ENCODE data around the gene TM9SF1. TPM values are rescaled to one million over a fixed set of nuclear protein-coding genes. Genes with fewer than 3 reads are reported as not detected.

The TM9SF1 gene
- polyA plus RNA-seq, 4 donors, result 6.9 to 56.1 (median 23.9) TPM

GRCh38 chr14:24194873-24195185 lies 412 bp downstream of the TM9SF1 start:
- FAIRE-seq, result no peak
- 29 to 58% (median 38%) methylated on average over 8 of the region's 8 CpGs for WGBS, 3 donors
- no peaks in the 10 kb centered on the region for H3K9me3 ChIP-seq (ENCODE audit: control insufficient read depth in 2 of 2, insufficient read depth in 1 of 2, low read depth in 1 of 2, low read length in 1 of 2)
- no peak for DNase-seq
- no peaks in the 10 kb centered on the region for H3K27me3 ChIP-seq (ENCODE audit: control insufficient read depth in 3 of 3, insufficient read depth in 3 of 3, low read length in 3 of 3)
- H3K4me1 ChIP-seq (ENCODE audit: control insufficient read depth in 3 of 3, insufficient read depth in 2 of 3, low read depth in 1 of 3, low read length in 2 of 3), result peaks cover 0 to 26% (median 5%) of the 10 kb centered on the region in 3 donors
- peak overlapping the region; percentile 65 to 96 (median 86) for H3K4me3 ChIP-seq (ENCODE audit: low read depth in 1 of 3, low read length in 3 of 3)
- H3K27ac ChIP-seq (ENCODE audit: low read depth in 1 of 3, low read length in 2 of 3), result peak overlapping the region; percentile 93 to 99 (median 94)
- peaks cover 2 to 32% (median 2%) of the 10 kb centered on the region in 3 donors for H3K36me3 ChIP-seq (ENCODE audit: control insufficient read depth in 3 of 3, insufficient read depth in 2 of 3, low read depth in 1 of 3, low read length in 3 of 3)

GRCh38 chr14:24194186-24194872 lies 912 bp downstream of the TM9SF1 start:
- DNase-seq (no peak), FAIRE-seq (no peak)
- WGBS, 3 donors, result 83 to 87% (median 84%) methylated on average over 7 of the region's 7 CpGs
- Histone ChIP-seq H3K27me3 (ENCODE audit: control insufficient read depth in 3 of 3, insufficient read depth in 3 of 3, low read length in 3 of 3) (no peaks in the 10 kb centered on the region), H3K36me3 (ENCODE audit: control insufficient read depth in 3 of 3, insufficient read depth in 2 of 3, low read depth in 1 of 3, low read length in 3 of 3) (peaks cover 2 to 33% (median 2%) of the 10 kb centered on the region in 3 donors), H3K4me3 (ENCODE audit: low read depth in 1 of 3, low read length in 3 of 3) (peak overlapping the region; percentile 65 to 96 (median 86)), H3K27ac (ENCODE audit: low read depth in 1 of 3, low read length in 2 of 3) (peak overlapping the region in 1 of 3 donors; percentile 99), H3K9me3 (ENCODE audit: control insufficient read depth in 2 of 2, insufficient read depth in 1 of 2, low read depth in 1 of 2, low read length in 1 of 2) (no peaks in the 10 kb centered on the region), H3K4me1 (ENCODE audit: control insufficient read depth in 3 of 3, insufficient read depth in 2 of 3, low read depth in 1 of 3, low read length in 2 of 3) (peaks cover 0 to 26% (median 5%) of the 10 kb centered on the region in 3 donors)

GRCh38 chr14:24192933-24193332 lies 2.3 kb downstream of the TM9SF1 start:
- no peak for DNase-seq
- Histone ChIP-seq H3K36me3 (ENCODE audit: control insufficient read depth in 3 of 3, insufficient read depth in 2 of 3, low read depth in 1 of 3, low read length in 3 of 3) (peaks cover 0 to 27% (median 2%) of the 10 kb centered on the region in 3 donors), H3K4me1 (ENCODE audit: control insufficient read depth in 3 of 3, insufficient read depth in 2 of 3, low read depth in 1 of 3, low read length in 2 of 3) (peaks cover 0 to 23% (median 5%) of the 10 kb centered on the region in 3 donors), H3K27ac (ENCODE audit: low read depth in 1 of 3, low read length in 2 of 3) (no peak overlapping the region), H3K9me3 (ENCODE audit: control insufficient read depth in 2 of 2, insufficient read depth in 1 of 2, low read depth in 1 of 2, low read length in 1 of 2) (no peaks in the 10 kb centered on the region), H3K4me3 (ENCODE audit: low read depth in 1 of 3, low read length in 3 of 3) (no peak overlapping the region), H3K27me3 (ENCODE audit: control insufficient read depth in 3 of 3, insufficient read depth in 3 of 3, low read length in 3 of 3) (no peaks in the 10 kb centered on the region)
- 93 to 95% (median 94%) methylated on average over 15 of the region's 15 CpGs for WGBS, 3 donors
- no peak for FAIRE-seq

- 86 to 94% (median 89%) methylated on average over 10 of the region's 10 CpGs for WGBS, 3 donors
- Histone ChIP-seq H3K36me3 (ENCODE audit: control insufficient read depth in 3 of 3, insufficient read depth in 2 of 3, low read depth in 1 of 3, low read length in 3 of 3) (peaks cover 0 to 51% (median 2%) of the 10 kb centered on the region in 3 donors), H3K4me3 (ENCODE audit: low read depth in 1 of 3, low read length in 3 of 3) (no peak overlapping the region), H3K9me3 (ENCODE audit: control insufficient read depth in 2 of 2, insufficient read depth in 1 of 2, low read depth in 1 of 2, low read length in 1 of 2) (no peaks in the 10 kb centered on the region), H3K4me1 (ENCODE audit: control insufficient read depth in 3 of 3, insufficient read depth in 2 of 3, low read depth in 1 of 3, low read length in 2 of 3) (peaks cover 0 to 26% (median 6%) of the 10 kb centered on the region in 3 donors), H3K27me3 (ENCODE audit: control insufficient read depth in 3 of 3, insufficient read depth in 3 of 3, low read length in 3 of 3) (no peaks in the 10 kb centered on the region), H3K27ac (ENCODE audit: low read depth in 1 of 3, low read length in 2 of 3) (no peak overlapping the region)
- DNase-seq, result no peak
- FAIRE-seq, result no peak
These were observed 4.8 kb downstream of the TM9SF1 start for GRCh38 chr14:24190416-24190815.

GRCh38 chr14:24189460-24189859 lies 5.8 kb downstream of the TM9SF1 start:
- H3K4me1 ChIP-seq (ENCODE audit: control insufficient read depth in 3 of 3, insufficient read depth in 2 of 3, low read depth in 1 of 3, low read length in 2 of 3), result peaks cover 0 to 22% (median 6%) of the 10 kb centered on the region in 3 donors
- no peak for FAIRE-seq
- H3K4me3 ChIP-seq (ENCODE audit: low read depth in 1 of 3, low read length in 3 of 3), result no peak overlapping the region
- WGBS, 3 donors, result 94 to 96% (median 95%) methylated on average over 9 of the region's 9 CpGs
- no peak for DNase-seq
- no peak overlapping the region for H3K27ac ChIP-seq (ENCODE audit: low read depth in 1 of 3, low read length in 2 of 3)
- H3K36me3 ChIP-seq (ENCODE audit: control insufficient read depth in 3 of 3, insufficient read depth in 2 of 3, low read depth in 1 of 3, low read length in 3 of 3), result peaks cover 0 to 61% (median 2%) of the 10 kb centered on the region in 3 donors
- H3K27me3 ChIP-seq (ENCODE audit: control insufficient read depth in 3 of 3, insufficient read depth in 3 of 3, low read length in 3 of 3), result no peaks in the 10 kb centered on the region
- H3K9me3 ChIP-seq (ENCODE audit: control insufficient read depth in 2 of 2, insufficient read depth in 1 of 2, low read depth in 1 of 2, low read length in 1 of 2), result no peaks in the 10 kb centered on the region

- no peak for FAIRE-seq
- Histone ChIP-seq H3K4me1 (ENCODE audit: control insufficient read depth in 3 of 3, insufficient read depth in 2 of 3, low read depth in 1 of 3, low read length in 2 of 3) (peaks cover 0 to 22% (median 6%) of the 10 kb centered on the region in 3 donors), H3K27ac (ENCODE audit: low read depth in 1 of 3, low read length in 2 of 3) (peak overlapping the region in 2 of 3 donors; percentile 42 to 44), H3K9me3 (ENCODE audit: control insufficient read depth in 2 of 2, insufficient read depth in 1 of 2, low read depth in 1 of 2, low read length in 1 of 2) (no peaks in the 10 kb centered on the region), H3K36me3 (ENCODE audit: control insufficient read depth in 3 of 3, insufficient read depth in 2 of 3, low read depth in 1 of 3, low read length in 3 of 3) (peaks cover 0 to 65% (median 4%) of the 10 kb centered on the region in 3 donors), H3K4me3 (ENCODE audit: low read depth in 1 of 3, low read length in 3 of 3) (peak overlapping the region in 1 of 3 donors; percentile 80), H3K27me3 (ENCODE audit: control insufficient read depth in 3 of 3, insufficient read depth in 3 of 3, low read length in 3 of 3) (no peaks in the 10 kb centered on the region)
- WGBS, 3 donors, result 0 to 4% (median 1%) methylated on average over 3 of the region's 3 CpGs
- no peak for DNase-seq
These were observed 6.2 kb downstream of the TM9SF1 start for GRCh38 chr14:24189059-24189375.

- WGBS, 3 donors, result 0% methylated on average over 59 to 65 of the region's 65 CpGs
- H3K27ac ChIP-seq (ENCODE audit: low read depth in 1 of 3, low read length in 2 of 3), result peak within 1 kb of the TSS in 2 of 3 donors; percentile 74 to 84
- FAIRE-seq, result no peak
These were observed 6.8 kb downstream of the TM9SF1 start, which contains the start of gene IPO4 for GRCh38 chr14:24188251-24189058. IPO4 (minus strand) TSS chr14:24188816; CDS start chr14:24188787, 29 bp downstream.

GRCh38 chr14:24187539-24187915 lies 7.7 kb downstream of the TM9SF1 start:
- Histone ChIP-seq H3K36me3 (ENCODE audit: control insufficient read depth in 3 of 3, insufficient read depth in 2 of 3, low read depth in 1 of 3, low read length in 3 of 3) (peaks cover 0 to 73% (median 10%) of the 10 kb centered on the region in 3 donors), H3K9me3 (ENCODE audit: control insufficient read depth in 2 of 2, insufficient read depth in 1 of 2, low read depth in 1 of 2, low read length in 1 of 2) (no peaks in the 10 kb centered on the region), H3K27me3 (ENCODE audit: control insufficient read depth in 3 of 3, insufficient read depth in 3 of 3, low read length in 3 of 3) (no peaks in the 10 kb centered on the region), H3K4me3 (ENCODE audit: low read depth in 1 of 3, low read length in 3 of 3) (peak overlapping the region in 1 of 3 donors; percentile 80), H3K4me1 (ENCODE audit: control insufficient read depth in 3 of 3, insufficient read depth in 2 of 3, low read depth in 1 of 3, low read length in 2 of 3) (peaks cover 0 to 21% (median 6%) of the 10 kb centered on the region in 3 donors), H3K27ac (ENCODE audit: low read depth in 1 of 3, low read length in 2 of 3) (peak overlapping the region in 2 of 3 donors; percentile 8 to 84)
- WGBS, 3 donors, result 86 to 92% (median 90%) methylated on average over 2 of the region's 2 CpGs
- DNase-seq (no peak), FAIRE-seq (no peak)

More at GRCh38 chr14:24188251-24189058, 6.8 kb downstream of the TM9SF1 start, which contains the start of gene IPO4:
- Histone ChIP-seq H3K36me3 (ENCODE audit: control insufficient read depth in 3 of 3, insufficient read depth in 2 of 3, low read depth in 1 of 3, low read length in 3 of 3) (peaks cover 0 to 71% (median 5%) of the 10 kb centered on the region in 3 donors), H3K9me3 (ENCODE audit: control insufficient read depth in 2 of 2, insufficient read depth in 1 of 2, low read depth in 1 of 2, low read length in 1 of 2) (no peaks in the 10 kb centered on the region), H3K4me1 (ENCODE audit: control insufficient read depth in 3 of 3, insufficient read depth in 2 of 3, low read depth in 1 of 3, low read length in 2 of 3) (peaks cover 0 to 21% (median 6%) of the 10 kb centered on the region in 3 donors), H3K4me3 (ENCODE audit: low read depth in 1 of 3, low read length in 3 of 3) (peak within 1 kb of the TSS; percentile 54 to 80 (median 70)), H3K27me3 (ENCODE audit: control insufficient read depth in 3 of 3, insufficient read depth in 3 of 3, low read length in 3 of 3) (no peaks in the 10 kb centered on the region)
- peak; percentile 96 to 97 for DNase-seq
